Progenitor cell of endocrine pancreas (in vitro differentiated cells): ENCODE data around the gene FAHD2A. TPM values are rescaled to one million over a fixed set of nuclear protein-coding genes. Genes with fewer than 3 reads are reported as not detected.

Experiments used
- DNase-seq: peaks from one replicate; pipeline ENCODE4 v3.0.0; 2021; ENCODE audit warnings: low spot score; ENCODE audit not compliant: unreplicated experiment
- H3K27ac Mint-ChIP-seq: 2 replicates; pipeline ENCODE4 v1.8.0; 2021; ENCODE audit warnings: mild to moderate bottlenecking, moderate library complexity, mixed read lengths
- H3K27me3 Mint-ChIP-seq: 2 replicates; pipeline ENCODE4 v1.8.0; 2021; ENCODE audit warnings: mixed read lengths
- H3K36me3 Mint-ChIP-seq: 2 replicates; pipeline ENCODE4 v1.8.0; 2022; ENCODE audit warnings: mixed read lengths; ENCODE audit not compliant: insufficient read depth
- H3K4me1 Mint-ChIP-seq: 2 replicates; pipeline ENCODE4 v1.8.0; 2021; ENCODE audit warnings: low read depth, mixed read lengths
- H3K4me3 Mint-ChIP-seq: 2 replicates; pipeline ENCODE4 v1.8.0; 2021; ENCODE audit warnings: low read depth, mild to moderate bottlenecking, moderate library complexity, mixed read lengths
- H3K9me3 Mint-ChIP-seq: 2 replicates; pipeline ENCODE4 v1.8.0; 2021; ENCODE audit warnings: low read depth, mixed read lengths
- CTCF ChIP-seq: fragments of 200-600 bp; sonication (generic); IDR thresholded peaks from one replicate; pipeline ENCODE4 v1.5.0; 2021; ENCODE audit warnings: antibody characterized with exemption, mild to moderate bottlenecking; ENCODE audit not compliant: unreplicated experiment
- total RNA-seq: library from RNA; stranded (reverse); gene quantifications from 2 replicates; pipeline ENCODE4 v1.2.1, GENCODE V29; 2021

Gene FAHD2A
- total RNA-seq, 1 donor from 2014 or later, result 28.8 TPM

GRCh38 chr2:95356821-95357700, 45.4 kb upstream of the FAHD2A start:
- H3K4me1 Mint-ChIP-seq, result no peaks in the 10 kb centered on the region

GRCh38 chr2:95357717-95358280, 44.7 kb upstream of the FAHD2A start:
- DNase-seq, result no peak
- Mint-ChIP-seq H3K4me3 (no peak overlapping the region), H3K27ac (no peak overlapping the region), H3K27me3 (peaks cover 53% of the 10 kb centered on the region), H3K4me1 (no peaks in the 10 kb centered on the region), H3K9me3 (no peaks in the 10 kb centered on the region), H3K36me3 (no peaks in the 10 kb centered on the region)
- no peak for TF ChIP-seq CTCF

More at GRCh38 chr2:95356821-95357700, 45.4 kb upstream of the FAHD2A start:
- H3K9me3 Mint-ChIP-seq, result no peaks in the 10 kb centered on the region
- no peak for DNase-seq
- H3K36me3 Mint-ChIP-seq, result no peaks in the 10 kb centered on the region
- TF ChIP-seq CTCF, result no peak
- H3K27ac Mint-ChIP-seq, result no peak overlapping the region
- no peak overlapping the region for H3K4me3 Mint-ChIP-seq
- peaks cover 47% of the 10 kb centered on the region for H3K27me3 Mint-ChIP-seq

GRCh38 chr2:95359031-95359430, 43.5 kb upstream of the FAHD2A start:
- no peak overlapping the region for H3K27ac Mint-ChIP-seq
- no peaks in the 10 kb centered on the region for H3K36me3 Mint-ChIP-seq
- H3K27me3 Mint-ChIP-seq, result peaks cover 55% of the 10 kb centered on the region

GRCh38 chr2:95359501-95359930, 43.0 kb upstream of the FAHD2A start:
- Mint-ChIP-seq H3K4me3 (no peak overlapping the region), H3K4me1 (no peaks in the 10 kb centered on the region), H3K36me3 (no peaks in the 10 kb centered on the region), H3K27ac (no peak overlapping the region), H3K9me3 (no peaks in the 10 kb centered on the region), H3K27me3 (peaks cover 58% of the 10 kb centered on the region)
- no peak for TF ChIP-seq CTCF
- no peak for DNase-seq

More at GRCh38 chr2:95359031-95359430, 43.5 kb upstream of the FAHD2A start:
- no peak for DNase-seq
- no peak overlapping the region for H3K4me3 Mint-ChIP-seq
- TF ChIP-seq CTCF, result no peak
- no peaks in the 10 kb centered on the region for H3K9me3 Mint-ChIP-seq
- H3K4me1 Mint-ChIP-seq, result no peaks in the 10 kb centered on the region

- Mint-ChIP-seq H3K27ac (no peak overlapping the region), H3K4me3 (no peak overlapping the region), H3K9me3 (no peaks in the 10 kb centered on the region), H3K36me3 (no peaks in the 10 kb centered on the region), H3K27me3 (peaks cover 67% of the 10 kb centered on the region), H3K4me1 (no peaks in the 10 kb centered on the region)
- DNase-seq, result no peak
- no peak for TF ChIP-seq CTCF
Measured at GRCh38 chr2:95361216-95361980, 41.1 kb upstream of the FAHD2A start.
